BJ (cell line): Measurements from ENCODE around the gene ZNF484. TPM values are rescaled to one million over a fixed set of nuclear protein-coding genes. Genes with fewer than 3 reads are reported as not detected.
"Not testable (repeated sequence)": the region's sequence is repeated elsewhere in the genome, so short reads cannot be mapped to it uniquely, and the experiment has no call there.

Source experiments
- CTCF ChIA-PET: fragments of 350-600 bp; formaldehyde crosslinking; extraction: SDS; loops from one replicate; lab custom pipeline; 2021; ENCODE audit warnings: antibody characterized with exemption, inconsistent platforms; lab: Yijun Ruan, JAX
- POLR2A ChIA-PET: fragments of 300-600 bp; sonication (Branson Sonifier 250); formaldehyde crosslinking; extraction: SDS; loops from one replicate; lab custom pipeline; 2021; ENCODE audit warnings: antibody characterized with exemption; lab: Charles Lee
- DNase-seq: peaks from one replicate; pipeline ENCODE4 v3.0.0-alpha.2; 2011; ENCODE audit warnings: low read depth
- H3K27me3 ChIP-seq: 2 replicates; pipeline ENCODE4 v1.6.0; 2011; ENCODE audit warnings: low read length; ENCODE audit not compliant: control insufficient read depth, insufficient read depth
- H3K36me3 ChIP-seq: 2 replicates; pipeline ENCODE4 v1.5.1; 2011; ENCODE audit warnings: low read length; ENCODE audit not compliant: control insufficient read depth, insufficient read depth
- H3K4me3 ChIP-seq: 2 replicates; pipeline ENCODE4 v1.5.1; 2011; ENCODE audit warnings: low read depth, mild to moderate bottlenecking, control low read depth, low read length
- polyA plus RNA-seq: library from polyadenylated mRNA; depleted of rRNA; stranded (reverse); fragments of >200 nt; gene quantifications from 2 replicates; pipeline ENCODE4 v1.2.3, GENCODE V29; 2011
- TF ChIP-seq, protein P1 (sequence below): IDR thresholded peaks from 2 replicates; pipeline ENCODE4 v1.5.1; 2011; ENCODE audit warnings: low read depth, mild to moderate bottlenecking, control low read depth, inconsistent platforms, low read length, moderate library complexity; ENCODE audit not compliant: insufficient read depth

Gene ZNF484
- polyA plus RNA-seq, 1 experiment: 1.4 TPM

GRCh38 chr9:92864152-92864551, 13.7 kb downstream of the ZNF484 start:
- CTCF ChIA-PET: no interaction called here
- TF ChIP-seq, protein P1, sequence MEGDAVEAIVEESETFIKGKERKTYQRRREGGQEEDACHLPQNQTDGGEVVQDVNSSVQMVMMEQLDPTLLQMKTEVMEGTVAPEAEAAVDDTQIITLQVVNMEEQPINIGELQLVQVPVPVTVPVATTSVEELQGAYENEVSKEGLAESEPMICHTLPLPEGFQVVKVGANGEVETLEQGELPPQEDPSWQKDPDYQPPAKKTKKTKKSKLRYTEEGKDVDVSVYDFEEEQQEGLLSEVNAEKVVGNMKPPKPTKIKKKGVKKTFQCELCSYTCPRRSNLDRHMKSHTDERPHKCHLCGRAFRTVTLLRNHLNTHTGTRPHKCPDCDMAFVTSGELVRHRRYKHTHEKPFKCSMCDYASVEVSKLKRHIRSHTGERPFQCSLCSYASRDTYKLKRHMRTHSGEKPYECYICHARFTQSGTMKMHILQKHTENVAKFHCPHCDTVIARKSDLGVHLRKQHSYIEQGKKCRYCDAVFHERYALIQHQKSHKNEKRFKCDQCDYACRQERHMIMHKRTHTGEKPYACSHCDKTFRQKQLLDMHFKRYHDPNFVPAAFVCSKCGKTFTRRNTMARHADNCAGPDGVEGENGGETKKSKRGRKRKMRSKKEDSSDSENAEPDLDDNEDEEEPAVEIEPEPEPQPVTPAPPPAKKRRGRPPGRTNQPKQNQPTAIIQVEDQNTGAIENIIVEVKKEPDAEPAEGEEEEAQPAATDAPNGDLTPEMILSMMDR: no peak
- Histone ChIP-seq H3K27me3 (no peaks in the 10 kb centered on the region), H3K4me3 (no peak overlapping the region), H3K36me3 (no peaks in the 10 kb centered on the region)
- no peak for DNase-seq
- POLR2A ChIA-PET: no interaction called here

DNA sequence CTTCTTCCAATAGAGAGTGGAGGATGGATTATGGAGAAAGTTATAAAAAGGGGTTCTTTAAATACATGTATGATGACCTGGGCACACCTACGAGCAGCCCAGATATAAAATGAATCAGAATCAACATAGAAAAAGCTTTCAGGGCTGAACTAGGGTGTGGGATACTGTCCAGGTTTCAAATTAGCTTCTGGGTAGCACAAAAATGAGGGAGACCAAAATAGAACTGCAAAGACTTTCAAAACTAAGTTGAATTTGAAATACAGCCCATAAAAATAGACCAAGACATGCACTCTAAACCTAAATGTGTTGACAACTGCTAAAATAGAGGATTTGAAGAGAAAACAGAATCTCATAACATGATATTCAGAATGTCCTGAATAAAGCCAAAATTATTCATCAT, 17.0 kb downstream of the ZNF484 start:
- CTCF ChIA-PET: no interaction called here
- no peak overlapping the region for H3K4me3 ChIP-seq
- DNase-seq: no peak
- TF ChIP-seq, protein P1: no peak
- H3K36me3 ChIP-seq: no peaks in the 10 kb centered on the region
- POLR2A ChIA-PET: no interaction called here
- H3K27me3 ChIP-seq: no peaks in the 10 kb centered on the region

GRCh38 chr9:92857236-92857635, 20.6 kb downstream of the ZNF484 start:
- CTCF ChIA-PET: no interaction called here
- TF ChIP-seq, protein P1: no peak
- H3K4me3 ChIP-seq: no peak overlapping the region
- H3K27me3 ChIP-seq: no peaks in the 10 kb centered on the region
- POLR2A ChIA-PET: no interaction called here
- no peak for DNase-seq
- peaks cover 3% of the 10 kb centered on the region for H3K36me3 ChIP-seq

DNA sequence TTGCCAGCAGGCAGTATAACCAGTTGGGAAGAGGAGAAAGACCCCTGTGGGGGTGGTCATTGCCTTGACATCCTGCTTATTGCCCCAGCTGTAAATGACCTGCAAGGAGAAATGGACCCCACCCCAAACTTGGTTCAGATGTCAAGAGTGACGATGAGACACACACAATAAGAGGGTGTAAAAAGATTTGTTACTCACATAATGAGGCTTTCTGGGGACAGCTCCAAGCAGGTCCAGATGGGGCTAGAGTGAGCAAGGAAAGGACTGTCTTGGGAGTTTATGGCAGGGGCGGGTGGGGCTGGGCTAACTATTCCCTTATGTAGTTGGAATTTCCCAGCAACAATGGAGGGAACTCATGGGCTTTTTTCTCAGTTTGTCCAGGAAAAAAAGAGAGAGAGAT, 24.1 kb downstream of the ZNF484 start:
- CTCF ChIA-PET: no interaction called here
- no peaks in the 10 kb centered on the region for H3K27me3 ChIP-seq
- no peak for DNase-seq
- TF ChIP-seq, protein P1: no peak
- H3K36me3 ChIP-seq: peaks cover 7% of the 10 kb centered on the region
- POLR2A ChIA-PET: no interaction called here
- H3K4me3 ChIP-seq: no peak overlapping the region

DNA sequence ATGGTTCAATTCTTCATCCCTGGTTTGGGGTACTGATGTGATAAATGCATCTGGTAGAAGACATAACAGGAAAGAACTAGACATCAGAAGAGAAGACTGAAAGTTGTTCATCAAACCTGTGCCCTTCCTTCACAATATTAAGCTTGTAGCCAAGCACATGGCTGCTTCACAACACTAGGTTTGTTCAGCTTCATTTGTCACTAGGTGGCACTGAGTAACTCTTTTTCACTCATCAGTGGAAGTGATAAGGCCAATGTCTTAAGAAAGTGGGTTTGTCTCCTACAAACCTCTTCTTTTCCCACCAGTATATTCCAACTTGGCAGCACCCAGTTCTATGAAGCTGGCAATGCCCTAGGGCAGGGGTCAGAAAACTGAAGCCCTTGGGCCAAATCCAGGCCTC, 26.9 kb downstream of the ZNF484 start:
- POLR2A ChIA-PET: no interaction called here
- CTCF ChIA-PET: no interaction called here
- peaks cover 13% of the 10 kb centered on the region for H3K36me3 ChIP-seq
- no peaks in the 10 kb centered on the region for H3K27me3 ChIP-seq
- no peak overlapping the region for H3K4me3 ChIP-seq
- no peak for DNase-seq
- TF ChIP-seq, protein P1: no peak

DNA sequence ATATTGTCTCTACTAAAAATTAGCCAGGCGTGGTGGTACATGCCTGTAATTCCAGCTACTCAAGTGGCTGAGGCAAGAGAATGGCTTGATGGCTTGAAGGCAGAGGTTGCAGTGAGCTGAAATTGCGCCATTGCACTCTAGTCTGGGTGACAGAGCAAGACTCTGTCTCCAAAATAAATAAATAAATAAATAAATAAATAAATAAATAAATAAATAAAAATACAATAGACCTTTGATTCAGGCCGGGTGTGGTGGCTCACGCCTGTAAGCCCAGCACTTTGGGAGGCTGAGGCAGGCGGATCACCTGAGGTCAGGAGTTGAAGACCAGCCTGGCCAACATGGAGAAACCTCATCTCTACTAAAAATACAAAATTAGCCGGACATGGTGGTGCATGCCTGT, 29.1 kb downstream of the ZNF484 start:
- POLR2A ChIA-PET, DNase-seq, H3K27me3 ChIP-seq, H3K4me3 ChIP-seq, CTCF ChIA-PET: not testable (repeated sequence)
- peaks cover 13% of the 10 kb centered on the region for H3K36me3 ChIP-seq
